ENCODE results near the gene KIF19. TPM values are rescaled to one million over a fixed set of nuclear protein-coding genes. Genes with fewer than 3 reads are reported as not detected.

Gene KIF19
- total and polyA plus RNA-seq, 5 experiments from 2014 or later: 1.1 TPM; not detected in 4

DNA sequence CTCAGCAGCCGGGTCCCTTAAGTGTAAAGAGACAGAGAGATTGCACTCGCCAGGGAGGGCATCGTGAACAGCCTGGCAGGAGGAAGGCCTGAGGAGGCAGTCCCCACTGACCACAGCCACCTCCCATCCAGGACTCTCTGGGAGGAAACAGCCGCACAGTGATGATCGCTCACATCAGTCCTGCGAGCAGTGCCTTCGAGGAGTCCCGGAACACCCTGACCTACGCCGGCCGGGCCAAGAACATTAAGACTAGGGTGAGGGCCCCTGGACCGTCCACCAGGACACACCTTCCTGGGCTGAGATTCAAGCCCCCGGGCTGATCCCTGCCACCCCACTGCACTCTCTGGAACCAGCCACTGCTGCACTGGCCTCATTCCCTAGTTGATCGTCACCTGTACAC lies 21.6 kb downstream of the KIF19 start:
- H3K4me3 Mint-ChIP-seq: no peak overlapping the region

DNA sequence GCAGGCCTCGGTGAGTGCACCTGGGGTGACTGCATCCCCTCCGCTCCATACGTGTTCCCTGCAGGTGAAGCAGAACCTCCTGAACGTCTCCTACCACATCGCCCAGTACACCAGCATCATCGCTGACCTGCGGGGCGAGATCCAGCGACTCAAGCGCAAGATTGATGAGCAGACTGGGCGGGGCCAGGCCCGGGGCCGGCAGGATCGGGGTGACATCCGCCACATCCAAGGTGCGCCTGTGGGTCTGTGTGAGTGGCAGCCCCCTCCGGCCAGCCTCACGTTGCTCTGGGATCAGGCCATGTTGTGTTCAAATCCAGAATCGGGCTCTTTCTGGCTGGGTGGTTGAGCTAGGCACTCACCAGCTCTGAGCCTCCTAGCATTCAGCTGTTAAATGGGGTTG lies 23.1 kb downstream of the KIF19 start:
- ATAC-seq (no peak), DNase-seq (no peak)
- Mint-ChIP-seq H3K27me3 (peaks cover 9 to 44% (median 27%) of the 10 kb centered on the region in 5 donors), H3K4me1 (peaks cover 0 to 13% (median under 1%) of the 10 kb centered on the region in 4 donors), H3K36me3 (no peaks in the 10 kb centered on the region), H3K9me3 (no peaks in the 10 kb centered on the region), H3K4me3 (no peak overlapping the region), H3K27ac (no peak overlapping the region)
- POLR2A ChIA-PET: no interaction called here

More for the DNA sequence above, 21.6 kb downstream of the KIF19 start:
- DNase-seq: no peak
- Mint-ChIP-seq H3K27ac (no peak overlapping the region), H3K27me3 (peaks cover 8 to 29% (median 13%) of the 10 kb centered on the region in 5 donors), H3K4me1 (peaks cover 0 to 4% (median 0%) of the 10 kb centered on the region in 4 donors), H3K36me3 (no peaks in the 10 kb centered on the region), H3K9me3 (no peaks in the 10 kb centered on the region)
- ATAC-seq: no peak
- POLR2A ChIA-PET: no interaction called here

DNA sequence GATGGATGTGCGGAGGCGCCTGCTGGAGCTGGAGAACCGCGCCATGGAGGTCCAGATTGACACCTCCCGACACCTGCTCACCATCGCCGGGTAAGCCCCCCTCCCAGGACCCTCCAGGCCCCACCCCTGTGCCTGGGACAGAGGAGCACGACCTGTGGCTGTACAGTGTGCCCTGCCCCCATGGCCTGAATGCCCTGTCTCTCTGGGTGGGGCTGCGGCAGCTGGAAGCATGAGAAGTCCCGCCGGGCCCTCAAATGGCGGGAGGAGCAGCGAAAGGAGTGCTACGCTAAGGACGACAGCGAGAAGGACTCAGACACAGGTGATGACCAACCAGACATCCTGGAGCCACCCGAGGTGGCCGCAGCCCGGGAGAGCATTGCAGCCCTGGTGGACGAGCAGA lies 24.5 kb downstream of the KIF19 start:
- Mint-ChIP-seq H3K36me3 (no peaks in the 10 kb centered on the region), H3K4me3 (no peak overlapping the region), H3K4me1 (peaks cover 0 to 18% (median 4%) of the 10 kb centered on the region in 4 donors), H3K9me3 (no peaks in the 10 kb centered on the region), H3K27ac (no peak overlapping the region), H3K27me3 (peaks cover 9 to 57% (median 41%) of the 10 kb centered on the region in 5 donors)
- ATAC-seq: no peak
- POLR2A ChIA-PET: no interaction called here
- no peak for DNase-seq

GRCh38 chr17:74351552-74352210 lies 25.7 kb downstream of the KIF19 start:
- no peak for DNase-seq
- H3K27me3 Mint-ChIP-seq: peaks cover 9 to 68% (median 47%) of the 10 kb centered on the region in 5 donors
- no peaks in the 10 kb centered on the region for H3K9me3 Mint-ChIP-seq

DNA sequence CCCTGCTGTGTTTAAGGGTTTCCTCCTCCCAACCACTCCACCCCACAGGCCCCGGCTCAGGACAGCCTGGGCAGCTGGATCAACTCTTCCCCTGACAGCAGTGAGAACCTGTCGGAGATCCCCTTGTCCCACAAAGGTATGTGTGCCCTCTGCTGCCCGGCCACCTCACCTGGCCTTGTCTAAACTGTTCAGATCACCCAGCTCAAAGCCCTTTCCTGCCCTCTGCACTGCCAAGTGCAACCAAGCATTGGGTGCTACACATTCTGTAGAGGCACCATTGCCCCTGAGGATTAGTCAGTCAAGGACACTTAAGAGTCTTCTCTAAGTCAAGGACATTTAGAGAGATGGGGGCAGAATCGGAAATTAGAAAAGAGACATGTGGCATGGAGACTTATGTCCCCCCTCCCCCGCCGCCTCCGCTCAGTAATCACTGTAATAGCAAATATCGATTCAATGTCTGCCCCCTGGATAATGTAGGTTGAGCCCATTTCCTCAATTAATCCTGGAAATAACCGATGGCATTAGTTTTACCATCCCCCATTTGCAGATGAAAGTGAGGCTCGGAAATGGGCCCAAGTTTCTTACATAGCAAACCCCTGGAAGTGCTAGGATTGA lies 27.5 kb downstream of the KIF19 start:
- ATAC-seq: no peak
- no peaks in the 10 kb centered on the region for H3K36me3 Mint-ChIP-seq
- POLR2A ChIA-PET: no interaction called here
- no peak overlapping the region for H3K27ac Mint-ChIP-seq
- H3K27me3 Mint-ChIP-seq: peaks cover 7 to 65% (median 44%) of the 10 kb centered on the region in 5 donors
- H3K4me1 Mint-ChIP-seq: peaks cover 0 to 22% (median 6%) of the 10 kb centered on the region in 4 donors
- no peak overlapping the region for H3K4me3 Mint-ChIP-seq
- no peaks in the 10 kb centered on the region for H3K9me3 Mint-ChIP-seq
- no peak for DNase-seq

More at GRCh38 chr17:74351552-74352210, 25.7 kb downstream of the KIF19 start:
- Mint-ChIP-seq H3K27ac (no peak overlapping the region), H3K4me1 (peaks cover 0 to 18% (median 4%) of the 10 kb centered on the region in 4 donors), H3K36me3 (no peaks in the 10 kb centered on the region), H3K4me3 (no peak overlapping the region)
- POLR2A ChIA-PET: no interaction called here
- peak in 1 of 2 donors; percentile 45 for ATAC-seq

GRCh38 chr17:74354123-74354522 lies 28.1 kb downstream of the KIF19 start:
- H3K27me3 Mint-ChIP-seq: peaks cover 11 to 71% (median 45%) of the 10 kb centered on the region in 5 donors
- no peaks in the 10 kb centered on the region for H3K36me3 Mint-ChIP-seq
- POLR2A ChIA-PET: no interaction called here
- peaks cover 0 to 24% (median 6%) of the 10 kb centered on the region in 4 donors for H3K4me1 Mint-ChIP-seq
- peak; percentile 39 to 52 for ATAC-seq
- no peak overlapping the region for H3K4me3 Mint-ChIP-seq
- no peaks in the 10 kb centered on the region for H3K9me3 Mint-ChIP-seq
- no peak overlapping the region for H3K27ac Mint-ChIP-seq
- peak in 4 of 10 donors; percentile 21 to 29 (median 22) for DNase-seq

GRCh38 chr17:74354561-74354960 lies 28.5 kb downstream of the KIF19 start:
- Mint-ChIP-seq H3K4me1 (peaks cover 0 to 24% (median 6%) of the 10 kb centered on the region in 4 donors), H3K9me3 (no peaks in the 10 kb centered on the region), H3K27ac (no peak overlapping the region), H3K4me3 (peak overlapping the region in 1 of 10 donors; percentile 14), H3K27me3 (peaks cover 11 to 71% (median 45%) of the 10 kb centered on the region in 5 donors), H3K36me3 (no peaks in the 10 kb centered on the region)
- POLR2A ChIA-PET: no interaction called here
- DNase-seq: no peak
- no peak for ATAC-seq

DNA sequence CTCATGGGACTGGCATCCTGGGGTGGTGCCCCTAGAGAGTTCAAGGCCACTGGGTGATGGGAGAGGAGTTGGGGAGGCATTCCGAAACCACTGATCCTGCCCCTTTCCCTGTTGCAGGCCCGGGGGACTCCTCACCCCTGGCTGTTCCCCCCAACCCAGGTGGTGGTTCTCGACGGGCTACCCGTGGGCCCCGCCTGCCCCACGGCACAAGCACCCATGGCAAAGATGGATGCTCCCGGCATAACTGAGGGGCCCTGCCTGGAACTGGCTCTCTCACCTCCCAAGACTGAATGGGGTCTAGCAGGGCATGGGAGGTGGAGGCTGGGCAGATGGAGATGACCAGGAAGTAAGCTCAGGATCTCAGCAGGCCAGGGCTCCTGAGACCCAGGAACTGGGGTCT lies 29.0 kb downstream of the KIF19 start:
- DNase-seq: no peak
- POLR2A ChIA-PET: no interaction called here
- no peaks in the 10 kb centered on the region for H3K9me3 Mint-ChIP-seq
- H3K27ac Mint-ChIP-seq: no peak overlapping the region
- H3K4me3 Mint-ChIP-seq: peak overlapping the region in 1 of 10 donors; percentile 20
- H3K27me3 Mint-ChIP-seq: peaks cover 11 to 72% (median 42%) of the 10 kb centered on the region in 5 donors
- ATAC-seq: no peak
- H3K36me3 Mint-ChIP-seq: no peaks in the 10 kb centered on the region
- peaks cover 0 to 22% (median 6%) of the 10 kb centered on the region in 4 donors for H3K4me1 Mint-ChIP-seq

- Mint-ChIP-seq H3K36me3 (no peaks in the 10 kb centered on the region), H3K27me3 (peaks cover 14 to 78% (median 52%) of the 10 kb centered on the region in 5 donors), H3K4me3 (peak overlapping the region in 5 of 10 donors; percentile 14 to 57 (median 34)), H3K9me3 (no peaks in the 10 kb centered on the region), H3K4me1 (peaks cover 0 to 24% (median 6%) of the 10 kb centered on the region in 4 donors), H3K27ac (no peak overlapping the region)
- ATAC-seq: peak; percentile 14 to 46
- POLR2A ChIA-PET: interaction anchor here (0.9 to 1.0 kb wide), 2 partner anchors 18 to 144 kb away, joined by 3 to 4 read pairs; partner anchors contain the start of gene TTYH2
- no peak for DNase-seq
These were observed 30.8 kb downstream of the KIF19 start for GRCh38 chr17:74356646-74357465.

DNA sequence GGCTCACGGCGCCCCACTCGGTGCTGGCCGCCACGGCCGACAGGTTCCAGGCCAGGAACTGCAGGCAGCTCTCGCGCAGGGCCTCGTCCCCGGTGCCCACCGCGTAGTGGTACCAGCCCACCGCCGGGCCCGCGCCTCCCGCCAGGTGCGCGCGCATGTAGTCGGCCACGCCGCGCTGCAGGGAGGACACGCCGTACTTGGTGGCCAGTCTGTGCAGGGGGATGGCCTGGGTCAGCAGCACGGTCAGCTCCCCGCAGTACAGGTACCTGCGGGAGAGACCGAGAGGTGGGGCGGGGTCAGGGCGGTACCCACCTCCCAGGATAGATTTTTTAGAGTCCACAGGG lies 31.4 kb downstream of the KIF19 start:
- POLR2A ChIA-PET: interaction anchor here (0.9 to 1.0 kb wide), 2 partner anchors 18 to 144 kb away, joined by 3 to 4 read pairs; partner anchors contain the start of gene TTYH2
- Mint-ChIP-seq H3K36me3 (no peaks in the 10 kb centered on the region), H3K27me3 (peaks cover 14 to 79% (median 51%) of the 10 kb centered on the region in 5 donors), H3K27ac (no peak overlapping the region), H3K4me3 (peak overlapping the region in 2 of 10 donors; percentile 34 to 56), H3K9me3 (no peaks in the 10 kb centered on the region), H3K4me1 (peaks cover 0 to 24% (median 6%) of the 10 kb centered on the region in 4 donors)
- ATAC-seq: no peak
- no peak for DNase-seq

DNA sequence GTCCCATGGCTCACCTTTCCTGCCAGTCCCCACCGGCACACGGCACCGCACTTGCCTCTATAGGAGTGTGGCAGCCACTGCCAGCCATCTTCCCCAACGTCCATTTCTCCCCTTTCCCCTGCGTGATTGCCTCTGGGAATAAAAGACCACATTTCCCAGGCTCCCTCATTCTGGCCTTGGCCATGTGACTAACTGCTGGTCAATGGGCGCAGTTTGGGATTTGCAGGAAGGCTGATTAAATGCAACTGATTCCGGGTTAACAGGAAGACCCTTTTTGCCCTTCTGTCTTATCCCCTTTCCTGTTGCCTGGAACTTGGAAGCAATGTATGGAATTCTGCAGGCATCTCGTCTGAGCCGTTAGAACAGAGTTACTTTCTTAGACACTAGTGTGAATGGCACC lies 32.7 kb downstream of the KIF19 start:
- POLR2A ChIA-PET: no interaction called here
- Mint-ChIP-seq H3K4me3 (peak overlapping the region in 3 of 10 donors; percentile 2 to 43 (median 20)), H3K4me1 (peaks cover 0 to 17% (median 6%) of the 10 kb centered on the region in 4 donors), H3K27ac (no peak overlapping the region), H3K36me3 (no peaks in the 10 kb centered on the region), H3K9me3 (no peaks in the 10 kb centered on the region), H3K27me3 (peaks cover 14 to 68% (median 38%) of the 10 kb centered on the region in 5 donors)
- ATAC-seq: no peak
- DNase-seq: no peak

GRCh38 chr17:74359916-74360315 lies 33.9 kb downstream of the KIF19 start:
- H3K36me3 Mint-ChIP-seq: no peaks in the 10 kb centered on the region
- no peak overlapping the region for H3K27ac Mint-ChIP-seq
- no peak for ATAC-seq
- peaks cover 0 to 8% (median 2%) of the 10 kb centered on the region in 4 donors for H3K4me1 Mint-ChIP-seq
- DNase-seq: no peak
- H3K4me3 Mint-ChIP-seq: no peak overlapping the region
- H3K27me3 Mint-ChIP-seq: peaks cover 14 to 56% (median 28%) of the 10 kb centered on the region in 5 donors
- POLR2A ChIA-PET: no interaction called here
- H3K9me3 Mint-ChIP-seq: no peaks in the 10 kb centered on the region

DNA sequence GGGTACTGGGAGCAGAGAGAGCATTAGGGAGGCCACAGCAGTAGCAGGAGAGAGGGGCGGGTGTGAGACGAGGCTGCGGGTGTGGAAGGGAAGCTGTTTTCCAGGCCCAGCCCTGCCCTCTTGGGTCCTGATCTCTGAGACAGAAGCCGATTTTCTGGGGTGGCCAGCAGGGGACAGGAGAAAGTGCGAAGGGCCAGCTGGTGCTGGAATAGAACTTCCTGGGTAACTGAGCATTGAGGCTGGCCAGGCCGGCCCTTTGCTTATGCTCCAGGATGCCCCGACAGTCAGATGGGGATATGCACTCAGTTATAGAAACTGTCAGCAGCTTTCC lies 34.8 kb downstream of the KIF19 start:
- Mint-ChIP-seq H3K27me3 (peaks cover 14 to 47% (median 23%) of the 10 kb centered on the region in 5 donors), H3K27ac (peak overlapping the region in 1 of 10 donors; percentile 24), H3K4me3 (no peak overlapping the region), H3K4me1 (peaks cover 0 to 8% (median 2%) of the 10 kb centered on the region in 4 donors), H3K36me3 (no peaks in the 10 kb centered on the region), H3K9me3 (no peaks in the 10 kb centered on the region)
- ATAC-seq (no peak), DNase-seq (no peak)
- POLR2A ChIA-PET: no interaction called here

Data from naive thymus-derived CD8-positive, alpha-beta T cell (primary cell).